H7 (cell line): ENCODE data around the gene MFRP. TPM values are rescaled to one million over a fixed set of nuclear protein-coding genes. Genes with fewer than 3 reads are reported as not detected.

Experiments used
- DNase-seq: peaks from one replicate; pipeline ENCODE4 v3.0.0; 2012
- H3K27me3 ChIP-seq: 2 replicates; pipeline ENCODE4 v1.6.0; 2011; ENCODE audit warnings: mild to moderate bottlenecking, low read length; ENCODE audit not compliant: control insufficient read depth, insufficient read depth
- H3K36me3 ChIP-seq: replicated peaks from 2 replicates; pipeline ENCODE4 v1.5.1; 2011; ENCODE audit warnings: low read length; ENCODE audit not compliant: control insufficient read depth, insufficient read depth
- H3K4me3 ChIP-seq: 2 replicates; pipeline ENCODE4 v1.5.1; 2011; ENCODE audit warnings: low read depth, mild to moderate bottlenecking, control low read depth, low read length, moderate library complexity; ENCODE audit not compliant: insufficient read depth
- total RNA-seq: library from RNA; depleted of rRNA; stranded (reverse); fragments of >200 nt; shearing (Covaris generic); gene quantifications from 2 replicates; pipeline ENCODE4 v1.2.3, GENCODE V29; 2014

The MFRP gene
- total RNA-seq, 1 experiment from 2014 or later = not detected

DNA sequence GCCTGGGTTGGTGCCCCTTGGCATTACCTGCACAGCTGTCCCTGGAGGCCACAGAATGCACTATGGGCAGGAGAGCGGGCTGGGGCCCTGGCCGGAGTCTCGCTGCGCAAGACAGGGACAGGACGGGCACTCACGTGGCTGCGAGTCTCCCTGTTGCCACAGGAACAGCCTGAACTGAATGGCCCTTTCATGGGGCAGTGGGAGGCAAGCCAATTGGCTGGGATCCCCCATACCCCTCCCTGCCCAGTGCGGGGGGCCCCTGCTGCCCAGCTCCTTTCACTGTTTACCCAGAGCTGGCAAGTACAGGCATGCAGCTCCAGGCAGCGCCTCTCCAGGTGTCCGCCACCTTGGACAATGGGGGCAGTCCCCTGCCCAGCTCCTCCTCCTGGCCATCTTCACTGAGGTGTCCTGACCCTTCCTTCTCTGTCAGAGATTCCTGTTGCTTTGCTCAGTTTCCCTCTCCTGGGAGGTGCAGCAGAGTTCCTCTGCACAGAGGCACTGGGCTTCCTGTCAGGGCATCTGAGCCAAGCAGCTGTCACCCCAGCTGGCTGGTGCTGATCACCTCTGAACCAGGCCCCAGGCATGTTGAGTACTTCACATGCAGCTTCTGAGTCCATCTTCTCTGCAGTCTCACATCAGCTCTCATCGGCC is 29.8 kb upstream of the MFRP start:
- peaks cover 16% of the 10 kb centered on the region for H3K27me3 ChIP-seq
- peak; percentile 59 for DNase-seq
- no peak overlapping the region for H3K4me3 ChIP-seq
- H3K36me3 ChIP-seq = no peaks in the 10 kb centered on the region

DNA sequence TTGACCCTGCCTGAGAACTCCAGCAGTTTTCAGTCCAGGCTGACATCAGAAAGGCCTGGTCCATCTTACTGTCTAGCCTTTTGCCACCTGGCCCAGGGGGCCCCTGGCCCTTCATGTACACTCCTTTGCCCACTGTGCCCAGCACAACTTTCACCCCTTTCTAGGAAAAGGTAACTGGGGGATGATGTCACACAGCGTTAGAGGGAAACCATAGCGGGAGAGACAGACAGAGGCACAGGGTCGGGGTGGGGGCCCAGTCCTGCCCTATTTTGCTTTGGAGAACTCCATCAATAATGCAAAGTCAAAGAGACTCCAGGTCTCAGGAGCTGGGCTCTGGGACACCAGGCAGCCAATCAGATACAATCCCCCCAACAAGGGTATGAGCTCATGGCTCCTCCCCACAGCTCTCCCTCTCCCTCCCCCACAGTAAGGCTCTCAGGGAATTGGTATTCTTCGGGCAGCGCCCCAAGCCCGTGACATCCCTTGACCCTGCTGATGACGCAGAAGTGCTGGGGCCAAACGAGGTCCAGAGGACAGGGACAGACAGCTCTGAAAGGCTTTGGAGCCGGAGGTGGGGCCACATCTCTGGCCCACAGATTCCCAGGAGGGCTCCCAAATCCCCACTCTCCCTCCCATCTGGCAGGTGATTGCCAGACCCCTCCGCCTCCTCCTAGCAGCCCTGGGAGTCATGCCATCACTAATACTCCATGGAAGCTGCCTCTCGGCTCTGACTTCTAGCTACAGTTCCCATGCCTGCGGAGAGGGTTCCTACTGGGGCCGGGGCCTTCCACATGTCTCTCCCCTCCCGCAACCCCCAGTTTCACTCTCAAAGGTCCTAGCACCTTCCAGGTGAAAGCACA is 29.1 kb upstream of the MFRP start:
- H3K27me3 ChIP-seq = peaks cover 8% of the 10 kb centered on the region
- H3K36me3 ChIP-seq = no peaks in the 10 kb centered on the region
- peak; percentile 74 for DNase-seq
- H3K4me3 ChIP-seq = no peak overlapping the region

DNA sequence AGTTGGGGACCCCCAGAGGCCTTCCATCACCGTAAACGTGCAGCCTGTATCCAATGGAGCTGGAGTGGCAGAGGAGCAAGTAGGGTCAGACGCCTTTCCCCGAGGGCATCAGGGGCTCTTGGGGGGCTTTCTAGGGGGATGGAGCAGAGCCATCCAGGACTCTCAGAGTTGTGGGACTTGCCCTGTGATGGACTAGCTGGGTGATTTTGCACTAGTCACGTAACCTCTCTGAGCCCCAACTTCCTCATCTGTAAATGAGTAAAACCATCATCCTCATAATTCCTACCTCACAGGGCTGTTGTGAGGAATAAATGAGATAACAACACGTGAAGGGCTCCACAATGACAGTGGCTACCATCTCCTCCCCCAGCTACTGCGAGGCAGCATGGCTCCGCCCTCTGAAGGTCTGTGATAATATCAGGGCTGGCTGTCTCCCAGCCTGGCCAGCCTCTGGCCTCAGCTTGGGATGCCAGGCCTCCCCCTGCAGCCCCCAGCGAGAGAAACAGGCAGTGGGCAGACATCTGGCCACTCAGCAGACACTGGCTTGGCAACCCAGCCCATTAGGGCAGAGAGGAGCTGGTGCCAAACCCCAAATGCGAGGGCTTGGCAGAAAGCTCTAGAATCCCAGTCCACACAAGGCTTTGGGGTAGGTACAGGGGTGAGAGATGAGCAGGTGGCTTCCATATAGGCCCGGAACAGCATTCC is 28.3 kb upstream of the MFRP start:
- Histone ChIP-seq H3K4me3 (no peak overlapping the region), H3K27me3 (peaks cover 2% of the 10 kb centered on the region; the same call in 1 of the 2 replicates), H3K36me3 (no peaks in the 10 kb centered on the region)
- peak; percentile 28 for DNase-seq

DNA sequence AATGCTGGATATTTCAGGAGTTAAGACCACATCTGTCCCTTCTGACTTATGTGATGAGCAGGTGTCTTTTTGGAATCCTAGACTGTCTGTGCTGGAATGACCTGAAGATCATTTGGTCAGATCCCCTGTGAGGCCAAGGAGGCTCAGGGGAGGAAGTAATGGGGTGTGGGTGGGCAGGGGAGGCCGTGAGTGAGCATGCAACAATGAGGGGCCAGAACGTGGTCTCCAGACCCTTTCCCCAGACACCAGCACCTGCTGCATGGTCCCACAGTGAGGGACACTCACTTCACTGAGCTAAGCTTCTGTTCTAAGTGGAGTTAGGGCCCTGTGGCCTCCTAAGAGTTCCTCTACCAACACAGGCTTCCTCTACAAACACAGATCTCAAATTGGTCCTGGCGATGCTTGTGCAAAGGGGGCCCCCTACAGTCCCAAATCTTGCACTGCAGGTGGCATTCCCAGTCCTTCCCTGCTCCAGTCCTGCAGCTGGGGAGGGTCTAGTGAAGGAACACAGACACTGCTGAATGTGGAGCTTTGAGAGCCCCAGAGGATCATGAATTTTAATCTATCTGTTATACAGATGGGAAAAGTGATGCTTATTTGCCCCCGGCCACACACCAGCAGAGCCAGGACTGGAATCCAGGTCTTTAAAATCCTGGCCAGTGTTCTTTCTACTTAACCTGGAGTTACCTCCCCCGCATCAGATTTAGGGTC is 27.6 kb upstream of the MFRP start:
- DNase-seq = peak; percentile 90
- H3K36me3 ChIP-seq = no peaks in the 10 kb centered on the region
- H3K27me3 ChIP-seq = no peaks in the 10 kb centered on the region
- no peak overlapping the region for H3K4me3 ChIP-seq

DNA sequence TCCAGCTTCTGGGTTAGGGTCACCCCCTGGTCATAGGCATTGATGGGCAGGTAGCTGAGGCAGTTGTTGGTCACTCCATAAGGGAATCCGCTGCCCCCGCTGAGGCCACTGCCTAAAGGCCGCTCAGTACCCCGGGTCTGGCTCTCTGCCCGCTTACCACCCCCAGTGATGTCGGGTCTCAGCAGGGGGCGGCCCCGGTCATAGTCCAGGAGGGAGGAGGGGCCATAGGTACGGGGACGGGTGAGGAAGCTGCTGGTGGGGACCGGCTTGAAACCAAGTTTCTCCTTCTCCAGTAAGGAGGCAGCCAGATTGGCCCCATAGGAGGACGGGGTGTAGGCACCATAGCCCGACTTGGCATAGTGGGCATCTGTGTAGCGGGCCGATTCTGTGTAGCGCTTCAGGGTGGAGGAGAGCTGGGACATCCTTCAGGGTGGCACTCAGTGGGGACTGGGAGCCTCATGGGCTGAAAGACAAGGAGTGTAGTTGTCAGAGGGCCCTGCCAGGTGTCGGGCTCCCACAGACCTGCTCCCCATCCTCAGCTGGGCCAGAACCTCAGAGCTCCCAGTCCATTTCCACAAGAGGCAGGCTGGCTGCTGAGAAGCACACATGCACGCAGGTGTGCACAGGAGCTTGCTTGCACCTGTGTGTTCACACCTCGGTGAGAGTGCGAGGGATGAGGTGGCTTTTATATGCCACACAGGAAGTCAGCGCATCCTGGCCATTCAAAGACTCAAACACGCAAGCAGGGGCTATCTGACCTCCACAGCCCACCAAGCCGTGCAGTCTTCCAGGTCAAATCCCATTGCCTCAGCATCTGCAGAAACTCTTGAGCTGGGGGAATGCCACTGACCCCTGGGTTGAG is 26.8 kb upstream of the MFRP start:
- DNase-seq = no peak
- Histone ChIP-seq H3K4me3 (no peak overlapping the region), H3K27me3 (no peaks in the 10 kb centered on the region), H3K36me3 (no peaks in the 10 kb centered on the region)

DNA sequence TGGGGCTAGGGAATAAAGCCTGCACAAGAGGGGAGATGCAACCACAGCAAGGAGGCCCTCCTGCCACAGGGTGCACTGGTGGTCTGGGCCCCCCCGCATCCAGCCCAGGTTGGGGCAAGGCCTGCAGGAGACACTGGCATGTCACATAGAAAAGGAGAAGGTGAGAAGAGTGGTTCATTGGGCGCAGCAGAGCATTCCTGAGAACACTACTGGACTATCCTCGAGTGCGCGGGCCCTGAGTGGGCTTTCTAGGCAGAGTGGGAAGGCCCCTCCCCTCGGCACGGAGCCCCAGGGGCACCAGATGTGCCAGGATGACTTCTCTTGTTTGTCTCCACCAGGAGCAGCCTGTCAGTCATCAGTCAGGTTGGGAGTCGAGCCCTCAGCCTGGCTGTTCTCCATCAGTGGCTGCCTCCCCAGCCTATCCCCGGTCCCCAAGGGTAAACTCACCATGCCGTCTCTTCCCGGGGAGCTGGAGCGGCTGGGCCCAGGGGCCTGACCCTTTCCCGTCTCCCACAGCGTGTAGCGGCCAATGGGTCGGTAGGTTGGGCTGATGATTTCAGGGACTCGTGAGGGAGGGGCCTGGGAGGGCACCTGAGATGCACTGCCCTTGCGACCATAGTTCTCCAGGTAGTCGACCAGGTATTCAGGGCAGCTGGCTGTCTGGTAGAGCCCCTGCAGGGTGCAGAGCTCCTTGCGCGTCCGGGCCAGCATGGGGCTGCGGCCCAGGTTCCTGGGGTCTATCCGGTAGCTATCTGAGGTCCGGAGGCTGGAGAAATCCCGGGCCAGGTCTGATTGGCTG is 26.0 kb upstream of the MFRP start:
- H3K27me3 ChIP-seq = 0 out of 2 replicates have a peak, but pooled peaks cover 1% of the 10 kb centered on the region
- no peaks in the 10 kb centered on the region for H3K36me3 ChIP-seq
- no peak for DNase-seq
- no peak overlapping the region for H3K4me3 ChIP-seq

DNA sequence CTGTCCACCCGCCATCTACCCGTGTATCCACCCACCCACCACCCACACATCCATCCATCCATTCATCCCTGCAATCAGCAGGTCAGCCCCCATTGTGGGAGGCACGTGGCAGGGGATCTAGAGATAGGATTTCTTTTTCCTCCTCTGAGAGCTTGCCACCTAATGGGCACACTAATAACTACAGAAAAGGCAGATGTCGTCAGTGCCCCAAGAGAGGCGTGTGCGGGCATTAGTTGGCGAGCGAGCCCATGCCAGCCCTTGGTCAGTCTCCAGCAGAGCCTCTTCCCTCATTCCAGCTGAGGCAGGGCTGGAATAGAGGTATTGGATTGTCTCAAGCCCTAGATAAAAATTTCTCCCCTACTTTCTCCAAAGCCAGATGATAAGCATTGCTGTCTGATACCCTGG is 25.3 kb upstream of the MFRP start:
- no peak for DNase-seq
- H3K27me3 ChIP-seq = 0 out of 2 replicates have a peak, but pooled peaks cover 1% of the 10 kb centered on the region
- no peaks in the 10 kb centered on the region for H3K36me3 ChIP-seq
- no peak overlapping the region for H3K4me3 ChIP-seq

DNA sequence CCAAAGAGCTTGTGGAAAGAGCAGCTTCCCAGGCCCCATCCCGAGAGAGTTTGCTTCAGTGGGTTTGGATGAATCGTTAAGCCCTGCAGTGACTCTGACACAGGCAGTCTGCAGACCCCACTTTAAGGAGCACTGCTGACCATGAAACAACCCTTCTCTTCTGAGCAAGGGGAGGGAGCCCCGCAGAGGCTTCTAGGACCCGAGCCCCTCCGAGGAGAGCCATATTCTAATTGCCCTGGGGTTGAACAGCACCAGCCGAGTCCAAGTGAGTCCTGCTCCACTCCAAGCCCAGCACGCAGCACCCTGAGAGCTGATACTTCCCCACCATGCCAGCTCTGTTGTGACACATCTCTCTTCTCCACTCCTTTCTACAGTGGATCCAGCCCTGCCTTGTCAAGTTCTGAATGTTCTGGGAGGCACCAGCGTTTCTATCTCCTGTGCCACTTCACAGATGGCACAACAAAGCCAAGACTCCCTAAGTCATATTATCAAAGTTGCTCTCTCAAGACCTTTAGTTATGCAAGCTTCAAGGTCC is 24.6 kb upstream of the MFRP start:
- no peak overlapping the region for H3K4me3 ChIP-seq
- H3K27me3 ChIP-seq = 0 out of 2 replicates have a peak, but pooled peaks cover 1% of the 10 kb centered on the region
- no peaks in the 10 kb centered on the region for H3K36me3 ChIP-seq
- no peak for DNase-seq

DNA sequence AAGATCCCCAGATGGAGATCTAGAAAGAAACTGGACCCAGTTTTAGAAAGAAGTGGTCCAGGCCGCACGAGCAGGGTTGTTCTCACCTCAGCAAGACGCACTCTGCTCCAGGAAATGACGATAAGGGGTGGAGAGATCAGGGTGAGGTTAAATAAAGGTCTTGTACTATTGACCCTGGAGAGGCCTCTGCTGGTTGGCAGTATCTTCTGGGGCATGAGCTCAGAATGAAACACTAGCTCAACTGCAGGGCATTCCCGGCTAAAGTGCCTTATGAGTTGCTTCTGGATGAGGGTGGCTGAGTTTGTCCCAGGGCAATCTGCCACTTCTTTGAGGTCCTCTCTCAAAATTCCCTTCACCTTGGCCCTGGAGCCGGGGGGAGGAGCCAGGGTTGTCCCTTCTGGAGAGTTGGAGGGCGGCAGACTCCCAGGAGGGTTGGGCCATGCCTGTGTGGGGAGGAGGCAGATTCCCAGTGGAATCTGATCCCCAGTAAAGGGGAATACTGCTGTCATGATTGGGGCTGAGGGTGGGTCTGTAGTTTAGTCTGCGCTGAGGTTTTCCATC is 24.1 kb upstream of the MFRP start:
- no peaks in the 10 kb centered on the region for H3K36me3 ChIP-seq
- H3K4me3 ChIP-seq = no peak overlapping the region
- H3K27me3 ChIP-seq = 0 out of 2 replicates have a peak, but pooled peaks cover 2% of the 10 kb centered on the region
- DNase-seq = peak; percentile 28

DNA sequence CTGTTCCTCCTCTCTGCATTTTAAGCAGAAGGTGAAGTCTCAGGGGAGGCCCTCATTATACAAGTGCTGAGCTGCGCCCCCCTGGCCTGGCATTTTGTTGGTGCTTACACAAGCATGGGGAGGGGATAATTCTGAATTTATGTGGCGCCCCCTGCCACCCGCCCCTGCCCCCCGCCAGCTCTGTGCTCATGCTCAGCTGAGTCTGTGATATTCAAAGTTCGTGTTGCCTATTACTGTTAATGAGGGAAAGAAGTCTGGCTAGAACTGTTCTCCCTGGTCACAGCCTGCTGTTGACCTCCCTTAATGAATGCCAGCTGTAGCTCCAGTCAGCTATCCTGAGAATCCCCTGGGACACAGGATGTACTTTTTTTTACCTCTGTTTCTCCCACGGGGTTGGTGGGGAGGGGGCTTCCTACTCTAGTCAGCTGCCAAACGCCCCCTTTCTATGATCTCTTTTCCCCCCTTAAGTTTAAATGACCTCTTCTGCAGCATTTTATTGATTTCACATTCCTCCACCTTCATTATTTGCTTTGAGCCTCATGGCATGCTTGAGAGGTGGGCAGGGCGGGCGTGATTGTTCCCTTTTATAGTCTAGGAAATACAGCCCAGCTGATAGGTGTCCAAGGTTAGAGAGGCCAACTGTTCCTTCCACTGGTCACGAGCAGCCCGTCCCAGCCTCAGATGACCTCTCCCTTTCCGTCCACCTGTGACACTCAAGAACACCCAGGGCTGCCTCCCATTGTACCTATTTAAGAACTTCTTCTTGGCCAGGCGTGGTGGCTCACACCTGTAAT is 22.8 kb upstream of the MFRP start:
- peaks cover 14% of the 10 kb centered on the region for H3K27me3 ChIP-seq
- H3K4me3 ChIP-seq = no peak overlapping the region
- no peaks in the 10 kb centered on the region for H3K36me3 ChIP-seq
- no peak for DNase-seq

DNA sequence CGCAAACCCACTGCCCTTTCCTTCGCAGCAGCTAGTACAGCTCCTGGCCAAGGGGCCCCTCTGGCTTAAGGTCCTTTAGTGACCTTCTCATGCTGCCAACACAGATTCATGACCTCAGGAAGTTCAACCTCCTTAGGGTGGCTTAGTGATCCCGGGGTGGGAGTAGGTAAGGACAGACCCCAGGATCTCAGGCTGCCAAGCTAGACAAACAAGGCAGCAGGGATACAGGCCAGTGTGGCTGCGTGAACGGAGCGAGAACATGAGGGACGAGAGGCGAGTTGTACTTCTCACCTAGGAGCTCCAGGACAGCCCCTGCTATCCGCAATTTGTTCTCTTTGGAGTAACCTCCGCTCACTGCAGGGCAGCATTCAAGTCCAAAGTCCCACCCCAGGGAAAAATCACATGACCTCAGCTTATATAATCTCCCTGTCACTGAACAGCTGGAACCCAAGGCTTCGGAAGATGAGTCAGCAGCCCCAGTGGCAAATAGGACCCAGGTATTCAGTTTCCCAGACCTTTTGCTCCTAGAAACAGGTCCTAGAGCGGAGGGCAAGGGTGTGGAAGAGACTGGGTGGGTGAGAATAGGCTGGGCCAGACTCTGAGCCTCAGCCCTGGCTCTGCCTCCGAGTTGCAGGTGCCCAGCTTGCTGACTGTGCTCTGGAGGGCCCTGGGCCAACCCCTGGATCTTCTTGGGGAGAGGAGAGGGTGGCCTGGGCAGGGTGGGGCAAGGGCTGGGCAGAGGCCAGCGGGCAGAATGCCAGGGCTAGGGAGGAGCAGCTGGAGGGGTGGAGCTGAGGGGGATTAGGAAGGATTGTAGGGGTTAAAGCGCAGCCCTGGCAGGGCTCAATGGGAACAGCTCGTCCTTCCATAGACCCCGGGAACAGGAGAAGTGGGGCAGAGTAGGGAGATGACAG is 21.9 kb upstream of the MFRP start:
- DNase-seq = no peak
- H3K4me3 ChIP-seq = no peak overlapping the region
- H3K36me3 ChIP-seq = no peaks in the 10 kb centered on the region
- H3K27me3 ChIP-seq = peaks cover 21% of the 10 kb centered on the region
